SK-N-SH (cell line): ENCODE results near the gene GLYATL1B. TPM values are rescaled to one million over a fixed set of nuclear protein-coding genes. Genes with fewer than 3 reads are reported as not detected.

Experiments
- CTCF ChIA-PET: fragments of 300-600, 350-600 bp; formaldehyde crosslinking; extraction: SDS; loops from one replicate; lab custom pipeline; 2021; lab: Yijun Ruan, JAX
- POLR2A ChIA-PET: fragments of 350-600 bp; sonication (Branson Sonifier 250); formaldehyde crosslinking; extraction: SDS; loops from one replicate; lab custom pipeline; 2020; ENCODE audit warnings: antibody characterized with exemption, inconsistent platforms; lab: Yijun Ruan, JAX
- DNase-seq: peaks from one replicate; pipeline ENCODE4 v3.0.0; 2012
- H2AFZ ChIP-seq: fragments of 200-600 bp; sonication (generic); 2 replicates; pipeline ENCODE4 v1.8.1; 2016; ENCODE audit warnings: antibody characterized with exemption, mild to moderate bottlenecking, low read depth
- H3F3A ChIP-seq: fragments of 200-600 bp; sonication (generic); replicated peaks from 2 replicates; pipeline ENCODE3; 2016; ENCODE audit warnings: antibody characterized with exemption, mild to moderate bottlenecking; ENCODE audit not compliant: insufficient read depth
- H3K27ac ChIP-seq, 2 experiments: fragments of 200-500 bp in 1 of 2; fragments of 200-600 bp in 1 of 2; sonication (Bioruptor generic) in 1 of 2; sonication (generic), shearing (Covaris generic) in 1 of 2; 2 replicates each; pipeline versions ENCODE4 v1.5.1 to v1.6.1; 2014 to 2016; ENCODE audit warnings: low read depth in 2 of 2, inconsistent platforms in 1 of 2, low read length in 1 of 2, mild to moderate bottlenecking in 1 of 2, mixed read lengths in 1 of 2
- H3K27me3 ChIP-seq: fragments of 200-600 bp; sonication (generic), shearing (Covaris generic); 2 replicates; pipeline ENCODE4 v1.6.1; 2016; ENCODE audit warnings: mixed run types; ENCODE audit not compliant: insufficient read depth
- H3K36me3 ChIP-seq, 2 experiments: fragments of 200-500 bp in 1 of 2; fragments of 200-600 bp in 1 of 2; sonication (Bioruptor generic) in 1 of 2; sonication (generic) in 1 of 2; replicated peaks in 1 of 2; 2 replicates each; pipeline versions ENCODE3 to v1.5.1; 2014 to 2016; ENCODE audit warnings: low read length in 1 of 2, mild to moderate bottlenecking in 1 of 2; ENCODE audit not compliant: insufficient read depth in 2 of 2, control insufficient read depth in 1 of 2
- H3K4me1 ChIP-seq, 2 experiments: fragments of 200-500 bp in 1 of 2; fragments of 200-600 bp in 1 of 2; sonication (Bioruptor generic) in 1 of 2; sonication (generic), shearing (Covaris generic) in 1 of 2; 2 replicates each; pipeline versions ENCODE4 v1.5.1 to v1.6.1; 2014 to 2016; ENCODE audit warnings: low read depth in 1 of 2, low read length in 1 of 2, mixed run types in 1 of 2; ENCODE audit not compliant: insufficient read depth in 2 of 2, control insufficient read depth in 1 of 2
- H3K4me2 ChIP-seq: fragments of 200-600 bp; sonication (generic), shearing (Covaris generic); 2 replicates; pipeline ENCODE4 v1.6.1; 2017; ENCODE audit warnings: mixed run types
- H3K4me3 ChIP-seq, 2 experiments: fragments of 200-500 bp in 1 of 2; fragments of 200-600 bp in 1 of 2; sonication (Bioruptor generic) in 1 of 2; sonication (generic), shearing (Covaris generic) in 1 of 2; 2 replicates each; pipeline versions ENCODE4 v1.5.1 to v1.8.1; 2014 to 2016; ENCODE audit warnings: low read depth in 2 of 2, inconsistent platforms in 1 of 2, low read length in 1 of 2, mild to moderate bottlenecking in 1 of 2, mixed read lengths in 1 of 2, moderate library complexity in 1 of 2
- H3K79me2 ChIP-seq: fragments of 200-600 bp; sonication (generic); 2 replicates; pipeline ENCODE4 v1.8.1; 2017; ENCODE audit warnings: mild to moderate bottlenecking; ENCODE audit not compliant: insufficient read depth
- H3K9ac ChIP-seq: fragments of 200-600 bp; sonication (generic); 2 replicates; pipeline ENCODE4 v1.6.1; 2017; ENCODE audit warnings: mixed run types
- H3K9me2 ChIP-seq: fragments of 200-600 bp; sonication (generic); 2 replicates; pipeline ENCODE4 v1.6.1; 2017; ENCODE audit warnings: mixed run types
- H3K9me3 ChIP-seq: fragments of 200-600 bp; sonication (generic); 2 replicates; pipeline ENCODE4 v1.6.1; 2017; ENCODE audit warnings: mixed run types, mild to moderate bottlenecking, moderate library complexity
- H4K20me1 ChIP-seq: fragments of 200-600 bp; sonication (generic); 2 replicates; pipeline ENCODE4 v1.6.1; 2017; ENCODE audit warnings: mild to moderate bottlenecking, mixed run types; ENCODE audit not compliant: insufficient read depth
- CHD2 ChIP-seq: fragments of 150-350 bp; IDR thresholded peaks from 2 replicates; pipeline ENCODE4 v1.6.1; 2018; ENCODE audit warnings: low read length; ENCODE audit not compliant: partially characterized antibody
- ELF1 ChIP-seq: IDR thresholded peaks from 2 replicates; pipeline ENCODE4 v1.4.0; 2012
- EP300 ChIP-seq, 2 experiments: IDR thresholded peaks; 2 replicates each; pipeline versions ENCODE4 v1.4.0 to v1.6.1; 2012; ENCODE audit warnings: borderline replicate concordance in 1 of 2, low read depth in 1 of 2, low read length in 1 of 2
- EZH2phosphoT487 ChIP-seq: fragments of 200-600 bp; sonication (generic); IDR thresholded peaks from 2 replicates; pipeline ENCODE4 v1.6.1; 2017; ENCODE audit warnings: low read depth, mixed run types, mild to moderate bottlenecking, antibody characterized with exemption, moderate library complexity, borderline replicate concordance
- FOSL2 ChIP-seq: IDR thresholded peaks from 2 replicates; pipeline ENCODE4 v1.4.0; 2012; ENCODE audit warnings: low read depth, mild to moderate bottlenecking, moderate library complexity, borderline replicate concordance
- FOXM1 ChIP-seq: IDR thresholded peaks from 2 replicates; pipeline ENCODE4 v1.4.0; 2012; ENCODE audit warnings: low read depth, mild to moderate bottlenecking
- GABPA ChIP-seq: IDR thresholded peaks from 2 replicates; pipeline ENCODE4 v1.4.0; 2012; ENCODE audit warnings: low read depth, mild to moderate bottlenecking
- GATA2 ChIP-seq: sonication (generic); formaldehyde crosslinking; IDR thresholded peaks from 2 replicates; pipeline ENCODE4 v1.5.0; 2020; ENCODE audit warnings: mild to moderate bottlenecking, missing genetic modification reagents
- JUND ChIP-seq: IDR thresholded peaks from 2 replicates; pipeline ENCODE4 v1.4.0; 2012
- MEF2A ChIP-seq: IDR thresholded peaks from 2 replicates; pipeline ENCODE4 v1.4.0; 2012; ENCODE audit warnings: low read depth, borderline replicate concordance
- MXI1 ChIP-seq: IDR thresholded peaks from 2 replicates; pipeline ENCODE4 v1.6.1; 2012; ENCODE audit warnings: mild to moderate bottlenecking, low read depth, low read length, improper control_type of control experiment
- NRF1 ChIP-seq: IDR thresholded peaks from 2 replicates; pipeline ENCODE4 v1.6.1; 2012; ENCODE audit warnings: low read depth, mild to moderate bottlenecking, low read length
- POLR2AphosphoS5 ChIP-seq: IDR thresholded peaks from 2 replicates; pipeline ENCODE4 v1.6.1; 2012; ENCODE audit warnings: low read depth, low read length
- RCOR1 ChIP-seq: fragments of 150-350 bp; IDR thresholded peaks from 2 replicates; pipeline ENCODE4 v1.6.1; 2017; ENCODE audit warnings: antibody characterized with exemption, low read length
- RXRA ChIP-seq: IDR thresholded peaks from 2 replicates; pipeline ENCODE4 v1.4.0; 2012; ENCODE audit warnings: low read depth, mild to moderate bottlenecking, borderline replicate concordance
- SMC3 ChIP-seq: IDR thresholded peaks from 2 replicates; pipeline ENCODE4 v1.6.1; 2012; ENCODE audit warnings: low read depth, low read length, improper control_type of control experiment
- TAF1 ChIP-seq: IDR thresholded peaks from 2 replicates; pipeline ENCODE4 v1.6.1; 2012; ENCODE audit warnings: low read depth, mild to moderate bottlenecking, low read length, moderate library complexity, borderline replicate concordance
- TCF12 ChIP-seq: IDR thresholded peaks from 2 replicates; pipeline ENCODE4 v1.4.0; 2012
- WGBS: methylation state at CpG from one replicate; pipeline ENCODE4 v1.1.6; 2017; ENCODE audit warnings: low lambda C conversion rate; 5-methylcytosine and 5-hydroxymethylcytosine counted together
- polyA plus RNA-seq, 3 experiments: library from polyadenylated mRNA; depleted of rRNA; stranded (reverse); fragments of >200 nt; gene quantifications; 2 replicates each; pipeline ENCODE4 v1.2.3, GENCODE V29; 2012
- TF ChIP-seq, protein P1 (sequence below): IDR thresholded peaks from 2 replicates; pipeline ENCODE4 v1.4.0; 2012; ENCODE audit warnings: low read depth, borderline replicate concordance
- TF ChIP-seq, protein P2 (sequence below): fragments of 150-350 bp; IDR thresholded peaks from 2 replicates; pipeline ENCODE4 v1.6.1; 2016; ENCODE audit warnings: mild to moderate bottlenecking, low read depth, low read length

GLYATL1B gene
- polyA plus RNA-seq, 1 of the 3 experiments (the other 2 are of a cell fraction), result not detected

DNA sequence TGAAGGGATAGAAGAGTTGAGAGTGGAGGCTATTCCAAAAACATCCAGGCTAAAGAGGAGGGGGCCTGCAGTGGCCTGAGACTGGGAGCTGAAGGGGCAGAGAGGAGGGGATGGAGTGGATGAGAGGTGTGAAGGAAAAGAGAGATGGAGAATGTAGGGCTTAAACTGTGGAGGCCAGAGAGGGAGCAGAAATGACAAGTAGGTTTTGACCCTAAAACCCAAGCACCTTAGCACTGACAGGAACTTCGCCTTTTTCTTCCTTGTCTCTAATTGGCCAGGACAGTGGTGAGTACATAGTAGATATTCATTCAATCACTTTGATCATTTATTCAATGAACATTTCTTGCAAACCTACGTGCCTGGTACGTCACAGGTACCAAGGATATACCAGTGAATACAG is 28.2 kb downstream of the GLYATL1B start:
- no peak overlapping the region for H3K4me2 ChIP-seq
- no peaks in the 10 kb centered on the region for H3K79me2 ChIP-seq
- ChIA-PET CTCF (interaction anchor here (1.7 kb wide), 1 partner anchor 22 kb away, joined by 8 read pairs; no protein-coding TSS in a partner anchor), POLR2A (no interaction called here)
- WGBS, result 88% methylated on average over 3 of the region's 3 CpGs
- H3K27ac ChIP-seq, result no peak overlapping the region
- no peaks in the 10 kb centered on the region for H4K20me1 ChIP-seq
- no peaks in the 10 kb centered on the region for H3K4me1 ChIP-seq
- no peaks in the 10 kb centered on the region for H3F3A ChIP-seq
- no peak for DNase-seq
- TF ChIP-seq TAF1 (no peak), EP300 (IDR thresholded peaks at IDR 0.05; ENCODE audit: borderline replicate concordance in 1 of 2, low read depth in 1 of 2, low read length in 1 of 2) (no peak), RXRA (no peak), ELF1 (no peak), EZH2phosphoT487 (no peak), RCOR1 (no peak), GABPA (no peak), JUND (no peak), CHD2 (no peak), MXI1 (no peak), FOXM1 (no peak), TCF12 (no peak), MEF2A (no peak), NRF1 (no peak), FOSL2 (no peak), GATA2 (CRISPR knock-in tag) (no peak), POLR2AphosphoS5 (no peak), SMC3 (no peak)
- TF ChIP-seq, protein P1, sequence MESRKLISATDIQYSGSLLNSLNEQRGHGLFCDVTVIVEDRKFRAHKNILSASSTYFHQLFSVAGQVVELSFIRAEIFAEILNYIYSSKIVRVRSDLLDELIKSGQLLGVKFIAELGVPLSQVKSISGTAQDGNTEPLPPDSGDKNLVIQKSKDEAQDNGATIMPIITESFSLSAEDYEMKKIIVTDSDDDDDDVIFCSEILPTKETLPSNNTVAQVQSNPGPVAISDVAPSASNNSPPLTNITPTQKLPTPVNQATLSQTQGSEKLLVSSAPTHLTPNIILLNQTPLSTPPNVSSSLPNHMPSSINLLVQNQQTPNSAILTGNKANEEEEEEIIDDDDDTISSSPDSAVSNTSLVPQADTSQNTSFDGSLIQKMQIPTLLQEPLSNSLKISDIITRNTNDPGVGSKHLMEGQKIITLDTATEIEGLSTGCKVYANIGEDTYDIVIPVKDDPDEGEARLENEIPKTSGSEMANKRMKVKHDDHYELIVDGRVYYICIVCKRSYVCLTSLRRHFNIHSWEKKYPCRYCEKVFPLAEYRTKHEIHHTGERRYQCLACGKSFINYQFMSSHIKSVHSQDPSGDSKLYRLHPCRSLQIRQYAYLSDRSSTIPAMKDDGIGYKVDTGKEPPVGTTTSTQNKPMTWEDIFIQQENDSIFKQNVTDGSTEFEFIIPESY, result no peak
- TF ChIP-seq, protein P2, sequence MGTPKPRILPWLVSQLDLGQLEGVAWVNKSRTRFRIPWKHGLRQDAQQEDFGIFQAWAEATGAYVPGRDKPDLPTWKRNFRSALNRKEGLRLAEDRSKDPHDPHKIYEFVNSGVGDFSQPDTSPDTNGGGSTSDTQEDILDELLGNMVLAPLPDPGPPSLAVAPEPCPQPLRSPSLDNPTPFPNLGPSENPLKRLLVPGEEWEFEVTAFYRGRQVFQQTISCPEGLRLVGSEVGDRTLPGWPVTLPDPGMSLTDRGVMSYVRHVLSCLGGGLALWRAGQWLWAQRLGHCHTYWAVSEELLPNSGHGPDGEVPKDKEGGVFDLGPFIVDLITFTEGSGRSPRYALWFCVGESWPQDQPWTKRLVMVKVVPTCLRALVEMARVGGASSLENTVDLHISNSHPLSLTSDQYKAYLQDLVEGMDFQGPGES, result no peak
- no peaks in the 10 kb centered on the region for H3K9me2 ChIP-seq
- H3K4me3 ChIP-seq, result no peak overlapping the region
- H3K9ac ChIP-seq, result no peak overlapping the region
- H3K36me3 ChIP-seq, result peaks cover 0 to 10% of the 10 kb centered on the region in 2 experiments
- no peak overlapping the region for H2AFZ ChIP-seq
- 0 out of 2 replicates have a peak, but pooled peaks cover 8% of the 10 kb centered on the region for H3K9me3 ChIP-seq
- H3K27me3 ChIP-seq, result no peaks in the 10 kb centered on the region
